SK-N-MC (cell line): ENCODE measurements around the gene SERPINA4.

Source experiments
- DNase-seq: peaks from one replicate; pipeline ENCODE4 v3.0.0-alpha.2; 2011; ENCODE audit warnings: low read depth, low spot score
- H3K27ac ChIP-seq: fragments of 200-600 bp; sonication (generic); 2 replicates; pipeline ENCODE4 v1.5.1; 2016; ENCODE audit warnings: mixed run types
- H3K36me3 ChIP-seq: fragments of 200-600 bp; sonication (generic); 2 replicates; pipeline ENCODE4 v1.6.1; 2017; ENCODE audit warnings: antibody characterized with exemption, low read length, mixed read lengths; ENCODE audit not compliant: insufficient read depth
- H3K4me3 ChIP-seq: fragments of 200-600 bp; sonication (generic); 2 replicates; pipeline ENCODE4 v1.5.1; 2016
- H3K9ac ChIP-seq: fragments of 200-600 bp; sonication (generic); 2 replicates; pipeline ENCODE4 v1.8.0; 2017; ENCODE audit warnings: mixed run types, mixed read lengths; ENCODE audit not compliant: insufficient read length
- H3K9me3 ChIP-seq: fragments of 200-600 bp; sonication (generic); 2 replicates; pipeline ENCODE4 v1.6.1; 2017; ENCODE audit warnings: low read depth, mild to moderate bottlenecking, antibody characterized with exemption, low read length, moderate library complexity, mixed read lengths
- EZH2 ChIP-seq: fragments of 200-600 bp; sonication (generic); IDR thresholded peaks from one replicate; pipeline ENCODE4 v1.6.1; 2017; ENCODE audit warnings: antibody characterized with exemption
- FOXP2 ChIP-seq: optimal IDR thresholded peaks from 2 replicates; pipeline ENCODE3; 2011; ENCODE audit warnings: mild to moderate bottlenecking, moderate library complexity; ENCODE audit not compliant: insufficient read depth; ENCODE audit errors: extremely low read length, control extremely low read depth
- POLR2AphosphoS5 ChIP-seq: IDR thresholded peaks from 2 replicates; pipeline ENCODE4 v1.6.1; 2012; ENCODE audit warnings: mild to moderate bottlenecking, low read depth, low read length, borderline replicate concordance

Gene SERPINA4

DNA sequence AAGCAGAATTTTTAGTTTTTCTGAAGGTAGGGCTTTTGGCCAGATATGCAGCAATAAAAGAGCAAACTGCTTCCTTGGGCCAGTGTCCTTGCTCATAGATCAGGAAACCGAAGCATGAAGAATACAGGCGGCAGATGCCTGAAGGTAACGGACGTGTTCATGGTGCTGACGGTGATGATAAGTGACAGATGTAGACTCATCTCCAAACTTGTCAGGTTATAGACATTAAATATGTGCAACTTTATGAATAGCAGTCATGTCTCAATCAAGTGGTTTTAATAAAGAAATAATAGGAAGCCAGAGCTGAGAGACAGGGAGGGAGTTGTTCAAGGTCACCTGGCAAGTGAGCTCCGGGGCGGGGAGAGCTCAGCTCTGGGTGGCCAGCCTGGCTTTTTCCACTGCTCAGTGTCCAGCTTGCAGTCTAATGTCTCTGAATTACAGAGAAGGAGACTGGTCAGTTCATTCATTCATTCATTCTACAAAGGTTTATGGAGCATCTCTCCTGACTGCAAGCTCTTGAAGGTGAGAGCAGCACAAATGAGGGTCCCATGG is 21.0 kb downstream of the SERPINA4 start:
- DNase-seq = no peak
- H3K4me3 ChIP-seq = no peak overlapping the region
- TF ChIP-seq FOXP2 (no peak), EZH2 (no peak), POLR2AphosphoS5 (no peak)
- no peak overlapping the region for H3K9ac ChIP-seq
- no peaks in the 10 kb centered on the region for H3K9me3 ChIP-seq
- no peaks in the 10 kb centered on the region for H3K36me3 ChIP-seq
- H3K27ac ChIP-seq = no peak overlapping the region

DNA sequence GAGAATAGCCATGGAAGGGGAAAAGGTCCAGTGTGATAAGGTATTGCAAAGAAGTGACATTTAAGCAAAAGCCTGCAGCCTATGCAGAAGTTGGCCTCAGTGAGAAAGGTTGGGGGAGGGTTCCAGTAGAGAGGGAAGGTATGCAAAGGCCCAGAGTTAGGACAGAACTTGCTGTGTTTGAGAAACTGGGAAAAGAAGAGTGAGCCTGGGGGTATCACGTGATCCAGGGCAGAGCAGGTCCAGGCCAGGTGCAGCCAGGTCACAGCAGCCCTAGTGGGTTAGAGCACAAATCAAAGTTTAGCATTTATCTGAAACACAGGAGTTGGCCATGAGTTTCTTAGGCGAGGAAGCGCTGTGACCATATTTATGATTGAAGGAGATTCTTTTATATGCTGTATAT is 21.6 kb downstream of the SERPINA4 start:
- H3K9me3 ChIP-seq = no peaks in the 10 kb centered on the region
- no peak overlapping the region for H3K9ac ChIP-seq
- no peaks in the 10 kb centered on the region for H3K36me3 ChIP-seq
- H3K4me3 ChIP-seq = no peak overlapping the region
- H3K27ac ChIP-seq = no peak overlapping the region
- TF ChIP-seq POLR2AphosphoS5 (no peak), EZH2 (no peak), FOXP2 (no peak)
- no peak for DNase-seq

DNA sequence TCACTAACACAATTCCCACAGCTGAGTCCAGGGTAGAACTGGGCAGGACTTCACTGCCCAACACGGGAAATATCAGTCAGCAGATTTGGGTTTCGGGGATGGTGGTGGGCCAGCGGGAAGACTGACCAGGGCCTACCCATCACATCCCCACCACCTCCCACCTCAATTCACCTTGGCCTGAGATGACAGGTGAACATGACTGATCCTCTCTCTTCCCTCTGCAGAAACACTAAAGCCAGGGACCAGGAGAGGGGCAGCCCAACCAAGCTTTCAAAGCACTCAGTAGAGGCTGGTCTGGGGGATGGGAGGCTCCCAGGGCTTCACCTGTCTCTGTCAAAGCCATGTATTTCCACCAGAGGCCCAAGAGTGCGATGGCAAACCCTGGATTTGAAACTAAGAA is 22.3 kb downstream of the SERPINA4 start:
- Histone ChIP-seq H3K9me3 (no peaks in the 10 kb centered on the region), H3K36me3 (no peaks in the 10 kb centered on the region), H3K27ac (no peak overlapping the region), H3K9ac (no peak overlapping the region), H3K4me3 (no peak overlapping the region)
- DNase-seq = no peak
- TF ChIP-seq POLR2AphosphoS5 (no peak), EZH2 (no peak), FOXP2 (no peak)

DNA sequence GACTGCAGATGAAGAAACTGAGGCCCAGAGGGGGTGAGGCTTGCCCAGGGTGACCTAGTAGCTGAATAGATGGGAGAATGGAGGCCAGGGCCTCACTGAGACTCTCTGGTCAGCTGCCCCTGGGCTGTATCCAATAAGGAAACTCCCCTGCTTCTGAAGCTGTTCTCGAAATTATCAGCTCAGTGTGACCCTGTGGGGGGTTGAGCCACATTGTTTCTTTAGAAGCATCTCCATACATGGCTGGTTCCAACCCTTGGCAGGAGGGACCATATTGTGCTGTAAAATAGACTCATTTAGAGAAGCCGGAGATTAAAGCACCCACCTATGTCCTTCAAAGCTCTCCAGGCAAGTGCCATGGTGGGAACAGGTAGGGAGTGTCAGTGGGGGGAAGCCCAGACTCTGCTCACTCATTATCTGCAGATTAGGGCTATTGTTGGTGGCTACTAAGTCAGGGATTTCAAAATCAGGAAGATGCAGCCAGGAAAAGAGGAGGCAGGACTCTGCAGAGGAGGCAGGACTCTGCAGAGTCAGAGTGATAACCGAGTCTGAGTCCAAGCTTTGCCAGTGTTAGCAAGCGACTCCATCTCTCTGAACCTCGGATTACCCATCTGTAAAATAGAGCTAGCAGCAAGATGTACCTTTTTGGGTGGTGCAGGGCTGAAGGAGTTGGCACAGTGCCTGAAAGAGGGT is 23.5 kb downstream of the SERPINA4 start:
- H3K27ac ChIP-seq = no peak overlapping the region
- H3K4me3 ChIP-seq = no peak overlapping the region
- no peak overlapping the region for H3K9ac ChIP-seq
- no peaks in the 10 kb centered on the region for H3K9me3 ChIP-seq
- H3K36me3 ChIP-seq = no peaks in the 10 kb centered on the region
- no peak for DNase-seq
- no peak for TF ChIP-seq POLR2AphosphoS5
- TF ChIP-seq EZH2 = no peak
- TF ChIP-seq FOXP2 = no peak

DNA sequence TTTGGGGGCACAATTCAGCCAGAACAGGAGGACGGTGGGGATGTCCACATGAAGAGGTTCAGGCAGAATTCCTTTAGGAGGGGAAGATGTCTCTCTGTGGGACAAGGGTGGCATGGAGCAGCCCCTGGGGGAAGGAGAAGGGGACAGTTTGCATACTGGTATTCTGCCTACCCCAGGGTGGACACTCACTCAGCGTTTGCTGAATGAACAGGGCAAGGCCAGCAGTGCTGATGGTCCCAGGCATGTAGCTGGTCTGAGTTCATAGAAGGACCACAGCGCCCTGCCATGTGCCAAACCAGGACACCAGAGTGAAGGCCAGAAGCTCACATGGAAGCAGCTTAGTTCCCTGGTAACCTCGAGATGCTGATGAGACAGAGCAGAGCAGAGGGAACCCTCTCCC is 25.4 kb downstream of the SERPINA4 start:
- TF ChIP-seq FOXP2 (no peak), POLR2AphosphoS5 (no peak), EZH2 (no peak)
- no peaks in the 10 kb centered on the region for H3K36me3 ChIP-seq
- H3K27ac ChIP-seq = no peak overlapping the region

DNA sequence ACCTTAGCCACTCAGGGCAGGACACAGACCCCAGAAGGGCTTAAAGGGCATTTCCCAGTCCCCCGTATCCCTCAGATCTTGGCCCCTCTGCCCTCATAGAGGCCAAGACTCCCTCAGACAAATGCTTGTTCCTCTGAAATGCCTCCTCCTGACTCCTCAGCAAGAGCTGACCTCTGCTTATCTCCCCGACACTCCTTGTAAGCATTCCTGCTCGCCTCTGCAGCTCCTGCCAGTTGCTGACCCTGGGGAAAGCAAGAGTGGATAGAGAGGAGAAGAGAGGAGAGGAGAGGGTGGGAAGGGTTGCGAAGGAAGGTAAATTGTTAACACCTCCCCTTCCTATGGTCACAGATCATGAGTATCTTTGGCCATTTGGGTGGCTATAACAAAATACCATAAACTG is 27.1 kb downstream of the SERPINA4 start:
- Histone ChIP-seq H3K9me3 (no peaks in the 10 kb centered on the region), H3K4me3 (no peak overlapping the region), H3K27ac (no peak overlapping the region), H3K9ac (no peak overlapping the region), H3K36me3 (no peaks in the 10 kb centered on the region)
- no peak for DNase-seq
- TF ChIP-seq FOXP2 (no peak), EZH2 (no peak), POLR2AphosphoS5 (no peak)

More for the DNA sequence above, 25.4 kb downstream of the SERPINA4 start:
- Histone ChIP-seq H3K9ac (no peak overlapping the region), H3K9me3 (no peaks in the 10 kb centered on the region), H3K4me3 (no peak overlapping the region)
- DNase-seq = no peak

DNA sequence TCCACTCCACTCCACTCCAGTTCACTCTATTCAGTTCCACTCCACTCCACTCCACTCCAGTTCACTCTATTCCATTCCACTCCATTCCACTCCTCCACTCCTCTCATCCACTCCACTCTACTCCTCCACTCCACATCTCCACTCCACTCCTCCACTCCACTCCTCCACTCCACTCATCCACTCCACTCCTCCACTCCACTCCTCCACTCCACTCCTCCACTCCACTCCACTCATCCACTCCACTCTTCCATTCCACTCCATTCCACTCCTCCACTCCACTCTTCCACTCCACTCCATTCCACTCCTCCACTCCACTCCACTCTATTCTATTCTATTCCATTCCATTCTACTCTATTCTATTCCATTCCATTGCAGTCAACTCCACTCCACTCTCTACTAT is 29.8 kb downstream of the SERPINA4 start:
- Histone ChIP-seq H3K36me3 (no peaks in the 10 kb centered on the region), H3K9me3 (no peaks in the 10 kb centered on the region), H3K4me3 (no peak overlapping the region), H3K27ac (no peak overlapping the region), H3K9ac (no peak overlapping the region)
- DNase-seq = no peak
- TF ChIP-seq EZH2 (no peak), FOXP2 (no peak), POLR2AphosphoS5 (no peak)

DNA sequence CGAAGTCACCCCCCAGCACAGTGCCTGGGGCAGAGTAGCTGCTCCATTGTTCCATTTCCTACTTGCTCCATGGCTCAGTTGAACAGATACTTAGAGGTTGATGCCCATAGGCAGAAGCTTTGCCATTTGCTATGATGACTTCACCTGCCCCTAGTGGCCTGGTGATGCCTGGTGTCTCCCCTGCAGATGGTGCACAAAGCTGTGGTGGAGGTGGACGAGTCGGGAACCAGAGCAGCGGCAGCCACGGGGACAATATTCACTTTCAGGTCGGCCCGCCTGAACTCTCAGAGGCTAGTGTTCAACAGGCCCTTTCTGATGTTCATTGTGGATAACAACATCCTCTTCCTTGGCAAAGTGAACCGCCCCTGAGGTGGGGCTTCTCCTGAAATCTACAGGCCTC is 30.6 kb downstream of the SERPINA4 start:
- Histone ChIP-seq H3K27ac (no peak overlapping the region), H3K4me3 (no peak overlapping the region), H3K36me3 (no peaks in the 10 kb centered on the region), H3K9me3 (no peaks in the 10 kb centered on the region), H3K9ac (no peak overlapping the region)
- no peak for DNase-seq
- TF ChIP-seq POLR2AphosphoS5 (no peak), EZH2 (no peak), FOXP2 (no peak)

DNA sequence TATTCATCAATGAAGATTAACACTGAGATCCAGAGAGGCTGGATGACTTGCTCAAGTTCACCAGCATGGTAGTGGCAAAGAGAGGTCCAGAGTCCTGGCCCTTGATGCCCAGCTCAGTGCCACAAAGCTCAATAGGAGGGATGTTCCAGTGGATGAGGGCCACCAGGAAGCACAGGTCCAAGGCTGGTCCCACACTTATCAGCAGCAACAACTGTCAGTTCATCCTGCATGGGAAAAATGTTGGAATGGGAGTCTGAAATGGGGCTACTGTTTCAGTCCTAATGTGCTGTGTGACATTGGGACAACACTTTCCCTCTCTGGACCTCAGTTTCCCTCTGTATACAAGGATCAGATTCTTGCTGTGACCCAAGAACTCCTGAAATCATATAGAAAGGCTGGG is 31.2 kb downstream of the SERPINA4 start:
- H3K9me3 ChIP-seq = no peaks in the 10 kb centered on the region
- TF ChIP-seq FOXP2 (no peak), EZH2 (no peak), POLR2AphosphoS5 (no peak)
- H3K4me3 ChIP-seq = no peak overlapping the region
- H3K36me3 ChIP-seq = no peaks in the 10 kb centered on the region
- H3K9ac ChIP-seq = no peak overlapping the region
- no peak overlapping the region for H3K27ac ChIP-seq
- DNase-seq = no peak
